MCF 10A (cell line): ENCODE measurements around the gene MPRIP. TPM values are rescaled to one million over a fixed set of nuclear protein-coding genes. Genes with fewer than 3 reads are reported as not detected.

ENCODE experiments used
- BruUV-seq: library from RNA; stranded (reverse); fragments of 400-500 nt; replicated peaks from 2 replicates; lab custom pipeline; 2021; lab: Mats Ljungman, UMichigan
- CTCF ChIA-PET: fragments of 300-600 bp; sonication (Branson Sonifier 250); formaldehyde crosslinking; extraction: SDS; loops from one replicate; lab custom pipeline; 2021; ENCODE audit warnings: antibody characterized with exemption, inconsistent platforms; lab: Yijun Ruan, JAX
- POLR2A ChIA-PET: fragments of 300-600, 350-650 bp; sonication (Branson Sonifier 250); formaldehyde crosslinking; extraction: SDS; loops from one replicate; lab custom pipeline; 2020; ENCODE audit warnings: antibody characterized with exemption, inconsistent platforms; lab: Yijun Ruan, JAX
- DNase-seq: peaks from one replicate; pipeline ENCODE4 v3.0.0-alpha.2; 2018; ENCODE audit not compliant: unreplicated experiment
- H3K27ac Mint-ChIP-seq: one replicate; pipeline ENCODE4 v1.8.0; 2022; ENCODE audit warnings: mild to moderate bottlenecking, low read depth, mixed read lengths; ENCODE audit not compliant: unreplicated experiment
- H3K27me3 Mint-ChIP-seq: one replicate; pipeline ENCODE4 v1.8.0; 2022; ENCODE audit warnings: mixed read lengths; ENCODE audit not compliant: insufficient read depth, unreplicated experiment
- H3K36me3 Mint-ChIP-seq: one replicate; pipeline ENCODE4 v1.8.0; 2022; ENCODE audit warnings: mild to moderate bottlenecking, moderate library complexity, mixed read lengths; ENCODE audit not compliant: insufficient read depth, unreplicated experiment
- H3K4me1 Mint-ChIP-seq: one replicate; pipeline ENCODE4 v1.8.0; 2022; ENCODE audit warnings: mixed read lengths; ENCODE audit not compliant: insufficient read depth, unreplicated experiment
- H3K4me3 Mint-ChIP-seq: one replicate; pipeline ENCODE4 v1.8.0; 2022; ENCODE audit warnings: mild to moderate bottlenecking, moderate library complexity, mixed read lengths; ENCODE audit not compliant: unreplicated experiment
- H3K9me3 Mint-ChIP-seq: one replicate; pipeline ENCODE4 v1.8.0; 2022; ENCODE audit warnings: mixed read lengths; ENCODE audit not compliant: unreplicated experiment
- CTCF ChIP-seq: fragments of 200-600 bp; IDR thresholded peaks from one replicate; pipeline ENCODE4 v1.8.0; 2022; ENCODE audit warnings: antibody characterized with exemption, mild to moderate bottlenecking; ENCODE audit not compliant: unreplicated experiment
- intact Hi-C: fragments of 100-400 bp; cut with micrococcal nuclease; formaldehyde crosslinking; loops from 2 replicates; pipeline ENCODE4 v1.14.1; 2022
- total RNA-seq: library from RNA; stranded (reverse); gene quantifications from 2 replicates; pipeline ENCODE4 v1.2.3, GENCODE V29; 2022

Gene MPRIP
- total RNA-seq, 1 experiment from 2014 or later: 230 TPM

DNA sequence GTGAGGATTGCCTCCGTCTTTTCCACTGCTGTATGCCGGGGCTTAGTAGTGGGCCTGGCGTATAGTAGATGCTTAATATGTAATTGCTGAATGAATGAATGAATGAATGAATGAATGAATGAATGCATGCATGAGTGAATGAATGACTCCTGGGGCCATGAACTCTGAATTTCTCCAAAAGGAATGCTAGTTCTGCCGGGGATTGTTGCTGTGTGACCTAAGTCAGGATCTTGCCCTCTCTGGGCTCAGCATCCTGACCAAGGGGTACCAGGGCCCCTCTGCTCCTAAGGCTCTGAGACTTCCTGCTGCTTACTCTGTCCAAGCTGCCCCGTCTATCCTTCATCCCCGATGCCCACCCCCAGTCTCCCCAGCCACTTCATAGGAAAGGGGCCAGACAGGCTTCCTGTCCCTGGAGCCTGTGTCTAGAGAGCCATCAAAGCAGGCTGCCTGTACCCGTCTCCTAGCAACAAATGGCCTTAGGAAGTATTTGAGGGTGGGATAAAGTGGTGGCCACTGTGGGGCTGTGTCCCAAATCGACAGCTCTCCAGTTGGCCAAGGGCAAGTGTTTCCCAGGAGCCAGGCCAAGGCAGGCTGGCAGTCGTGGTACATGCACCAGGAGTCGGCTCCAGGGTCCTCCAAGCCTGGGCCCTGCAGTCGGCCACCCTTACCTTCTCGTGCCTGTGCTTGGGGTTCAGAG is 11.6 kb upstream of the MPRIP start:
- Mint-ChIP-seq H3K9me3 (no peaks in the 10 kb centered on the region), H3K36me3 (no peaks in the 10 kb centered on the region), H3K27me3 (no peaks in the 10 kb centered on the region), H3K4me1 (peaks cover 43% of the 10 kb centered on the region), H3K27ac (no peak overlapping the region), H3K4me3 (no peak overlapping the region)
- CTCF ChIA-PET: no interaction called here
- intact Hi-C loops: no loop called here
- no peak for DNase-seq
- TF ChIP-seq CTCF: no peak
- no TSS peak for BruUV-seq
- POLR2A ChIA-PET: interaction anchor here (1.1 kb wide), 1 partner anchor 27 kb away, joined by 4 read pairs; no protein-coding TSS in a partner anchor

DNA sequence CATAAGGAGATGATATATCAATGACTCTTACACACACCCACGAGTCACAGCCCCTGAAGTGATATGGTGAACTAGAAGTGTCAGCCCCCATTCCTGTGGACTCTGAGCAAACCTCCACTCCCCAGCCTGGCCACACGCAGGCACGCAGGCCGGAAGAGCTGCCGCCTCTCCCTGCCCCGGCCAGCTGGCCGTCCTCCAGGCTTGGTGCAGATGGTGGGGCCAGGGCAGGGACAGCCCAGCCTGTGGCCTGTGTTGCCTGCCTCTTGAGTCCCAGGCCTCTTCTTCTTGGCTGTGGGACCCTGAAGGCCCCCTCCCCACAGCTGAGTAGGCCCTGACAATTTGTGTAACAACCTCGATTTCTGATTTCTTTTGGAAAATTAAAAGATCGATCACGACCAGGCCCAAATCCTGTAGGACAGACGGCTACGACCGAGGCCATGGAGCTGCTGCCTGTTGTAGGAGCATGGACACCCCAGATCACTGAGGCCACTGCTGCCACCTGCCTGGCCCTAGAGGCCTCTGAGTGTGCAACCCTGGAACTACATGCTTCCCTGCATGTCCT is 10.0 kb upstream of the MPRIP start:
- CTCF ChIA-PET: interaction anchor here (0.5 to 0.8 kb wide), 2 partner anchors 8 to 11 kb away, joined by 3 read pairs; no protein-coding TSS in a partner anchor
- Mint-ChIP-seq H3K27ac (peak overlapping the region; percentile 59), H3K27me3 (no peaks in the 10 kb centered on the region), H3K4me1 (peaks cover 49% of the 10 kb centered on the region), H3K36me3 (no peaks in the 10 kb centered on the region), H3K9me3 (no peaks in the 10 kb centered on the region), H3K4me3 (no peak overlapping the region)
- BruUV-seq: no TSS peak
- intact Hi-C loops: no loop called here
- peak; percentile 59 for DNase-seq
- POLR2A ChIA-PET: interaction anchor here (0.6 to 1.0 kb wide), 3 partner anchors 9 to 28 kb away, joined by 3 to 6 read pairs (median 3); no protein-coding TSS in a partner anchor
- no peak for TF ChIP-seq CTCF

GRCh38 chr17:17033466-17033865 is 8.8 kb upstream of the MPRIP start:
- intact Hi-C loops: no loop called here
- no peak overlapping the region for H3K4me3 Mint-ChIP-seq
- ChIA-PET POLR2A (no interaction called here), CTCF (interaction anchor here (0.5 to 0.6 kb wide), 3 partner anchors 97 to 388 kb away, joined by 3 read pairs; no protein-coding TSS in a partner anchor)
- no peak for DNase-seq
- BruUV-seq: no TSS peak
- no peaks in the 10 kb centered on the region for H3K9me3 Mint-ChIP-seq
- peaks cover 41% of the 10 kb centered on the region for H3K4me1 Mint-ChIP-seq
- H3K36me3 Mint-ChIP-seq: no peaks in the 10 kb centered on the region
- no peaks in the 10 kb centered on the region for H3K27me3 Mint-ChIP-seq
- no peak for TF ChIP-seq CTCF
- H3K27ac Mint-ChIP-seq: no peak overlapping the region

GRCh38 chr17:17034026-17034425 is 8.2 kb upstream of the MPRIP start:
- POLR2A ChIA-PET: interaction anchor here (1.3 kb wide), 1 partner anchor 10 kb away, joined by 5 read pairs; no protein-coding TSS in a partner anchor
- Mint-ChIP-seq H3K36me3 (no peaks in the 10 kb centered on the region), H3K4me3 (no peak overlapping the region), H3K9me3 (no peaks in the 10 kb centered on the region), H3K27ac (no peak overlapping the region), H3K4me1 (peaks cover 35% of the 10 kb centered on the region), H3K27me3 (no peaks in the 10 kb centered on the region)
- no TSS peak for BruUV-seq
- intact Hi-C loops: no loop called here
- TF ChIP-seq CTCF: no peak
- DNase-seq: no peak
- CTCF ChIA-PET: interaction anchor here (1.4 kb wide), 1 partner anchor 28 kb away, joined by 4 read pairs; no protein-coding TSS in a partner anchor
